K562 (cell line): ENCODE measurements around the gene NBPF6. TPM values are rescaled to one million over a fixed set of nuclear protein-coding genes. Genes with fewer than 3 reads are reported as not detected.
"Not testable (repeated sequence)": the region's sequence is repeated elsewhere in the genome, so short reads cannot be mapped to it uniquely, and the experiment has no call there.

Source experiments
- ATAC-seq: fragments of 200-7000 bp; cut with Tn5 transposase; 3 replicates; pipeline ENCODE4 v1.9.1; 2020; ENCODE audit warnings: moderate library complexity
- BruUV-seq: library from RNA; stranded (reverse); fragments of 400-500 nt; replicated peaks from 2 replicates; lab custom pipeline; 2021; lab: Mats Ljungman, UMichigan
- CTCF ChIA-PET: fragments of 300-600 bp; formaldehyde crosslinking; extraction: SDS; loops from one replicate; lab custom pipeline; 2021; ENCODE audit warnings: low intra/inter-chr PET ratio; lab: Yijun Ruan, JAX
- POLR2A ChIA-PET: fragments of 300-600, 350-650 bp; sonication (Branson Sonifier 250); formaldehyde crosslinking; extraction: SDS; loops from one replicate; lab custom pipeline; 2021; ENCODE audit warnings: antibody characterized with exemption, inconsistent platforms; lab: Yijun Ruan, JAX
- DNase-seq, 4 experiments: peaks; one replicate each; pipeline versions ENCODE4 v3.0.0 to v3.0.0-alpha.2; 2011 to 2018; ENCODE audit warnings: low spot score in 3 of 4, mixed read lengths in 3 of 4; ENCODE audit errors: extremely low read depth in 1 of 4
- FAIRE-seq: peaks from 2 replicates; lab custom pipeline; 2011; peaks lifted over from hg19 to GRCh38; lab: Jason Lieb, UNC
- H2AFZ ChIP-seq: 2 replicates; pipeline ENCODE4 v1.6.0; 2011; ENCODE audit warnings: low read depth, low read length, control low read depth, inconsistent platforms
- H3K27ac ChIP-seq: fragments of 200-600 bp; 3 replicates; pipeline ENCODE4 v1.8.0; 2011; ENCODE audit warnings: low read depth, mild to moderate bottlenecking, control low read depth, inconsistent platforms, low read length, moderate library complexity, mixed read lengths; ENCODE audit errors: extremely low read depth
- H3K27me3 ChIP-seq, 2 experiments: fragments of 300-600 bp in 1 of 2; 2 replicates in 1 of 2; 3 replicates in 1 of 2; pipeline versions ENCODE4 v1.6.0 to v1.8.0; 2011; ENCODE audit warnings: inconsistent platforms in 2 of 2, low read length in 2 of 2, mild to moderate bottlenecking in 1 of 2, mixed read lengths in 1 of 2, moderate library complexity in 1 of 2; ENCODE audit not compliant: control insufficient read depth in 2 of 2, insufficient read depth in 2 of 2
- H3K36me3 ChIP-seq: fragments of 300-600 bp; 3 replicates; pipeline ENCODE4 v1.8.0; 2011; ENCODE audit warnings: mild to moderate bottlenecking, low read length, inconsistent platforms; ENCODE audit not compliant: control insufficient read depth, insufficient read depth
- H3K4me1 ChIP-seq, 2 experiments: fragments of 200-600 bp in 1 of 2; replicated peaks in 1 of 2; 2 replicates in 1 of 2; 3 replicates in 1 of 2; pipeline versions ENCODE4 v1.5.1 to v1.8.0; 2011; ENCODE audit warnings: inconsistent platforms in 2 of 2, low read length in 2 of 2, mild to moderate bottlenecking in 1 of 2, mixed read lengths in 1 of 2, moderate library complexity in 1 of 2; ENCODE audit not compliant: control insufficient read depth in 2 of 2, insufficient read depth in 2 of 2
- H3K4me2 ChIP-seq: 2 replicates; pipeline ENCODE4 v1.6.1; 2011; ENCODE audit warnings: low read length, control low read depth, inconsistent platforms, mixed read lengths; ENCODE audit not compliant: insufficient read depth
- H3K4me3 ChIP-seq: fragments of 200-600 bp; sonication (generic), shearing (Covaris generic); 2 replicates; pipeline ENCODE4 v1.5.1; 2016; ENCODE audit warnings: control low read depth, inconsistent platforms
- H3K79me2 ChIP-seq: fragments of 200-600 bp; 3 replicates; pipeline ENCODE4 v1.8.0; 2011; ENCODE audit warnings: low read length, inconsistent platforms; ENCODE audit not compliant: control insufficient read depth, insufficient read depth
- H3K9ac ChIP-seq, 2 experiments: 2 replicates each; pipeline versions ENCODE4 v1.6.0 to v1.6.1; 2011; ENCODE audit warnings: low read depth in 2 of 2, low read length in 2 of 2, control low read depth in 1 of 2, inconsistent platforms in 1 of 2, mild to moderate bottlenecking in 1 of 2, mixed read lengths in 1 of 2; ENCODE audit not compliant: insufficient read depth in 1 of 2
- H3K9me1 ChIP-seq: one replicate; pipeline ENCODE4 v1.6.0; 2011; ENCODE audit warnings: inconsistent platforms, mild to moderate bottlenecking, low read length, moderate library complexity; ENCODE audit not compliant: control insufficient read depth, insufficient read depth
- H3K9me3 ChIP-seq: replicated peaks from 2 replicates; pipeline ENCODE4 v1.5.1; 2011; ENCODE audit warnings: low read depth, low read length, inconsistent platforms; ENCODE audit not compliant: control insufficient read depth, insufficient read depth
- H4K20me1 ChIP-seq: replicated peaks from 2 replicates; pipeline ENCODE4 v1.6.1; 2011; ENCODE audit warnings: low read length, inconsistent platforms, mixed read lengths; ENCODE audit not compliant: control insufficient read depth, insufficient read depth
- ZNF146 ChIP-seq: IDR thresholded peaks from one replicate; pipeline ENCODE4 v1.6.1; 2018; ENCODE audit warnings: missing compliant biosample characterization; ENCODE audit not compliant: unreplicated experiment
- WGBS: fragments of 100-300 bp; shearing (Covaris generic); methylation state at CpG from one replicate; pipeline ENCODE4 v1.1.6; 2016; ENCODE audit warnings: low coverage, mixed read lengths; ENCODE audit not compliant: insufficient coverage; ENCODE audit errors: missing lambda C conversion rate; 5-methylcytosine and 5-hydroxymethylcytosine counted together
- in situ Hi-C: fragments of 300-500 bp; cut with MboI; formaldehyde crosslinking; loops from 4 replicates; pipeline ENCODE4 v1.15.0; 2018; ENCODE audit warnings: inconsistent platforms, mixed read lengths
- intact Hi-C: fragments of 100-400 bp; cut with micrococcal nuclease; formaldehyde crosslinking; loops from 2 replicates; pipeline ENCODE4 v1.14.2; 2022
- polyA plus RNA-seq, 8 experiments: library from polyadenylated mRNA; depleted of rRNA in 4 of 8; stranded (reverse) in 5 of 8; unstranded in 3 of 8; fragments of >200 nt; fragmentation: Nextera tagmentation in 2 of 8; fragmentation: Illumina TruSeq in 1 of 8; extraction: Ambion mirVana in 2 of 8; extraction: Trizol in 1 of 8; gene quantifications; 2 replicates each; pipeline versions ENCODE4 v1.2.1 to v1.2.3, GENCODE V29; 2011 to 2014; ENCODE audit warnings: inconsistent platforms in 1 of 8, missing spikeins in 1 of 8
- total RNA-seq, 7 experiments: library from RNA; depleted of rRNA in 6 of 7; stranded (reverse); fragments of >200 nt in 6 of 7; fragmentation: Illumina TruSeq in 2 of 7; extraction: Trizol in 2 of 7; gene quantifications; 2 replicates each; pipeline versions ENCODE4 v1.2.1 to v1.2.3, GENCODE V29; 2011 to 2021; ENCODE audit warnings: low replicate concordance in 1 of 7

NBPF6 gene
- total and polyA plus RNA-seq, 9 of the 15 experiments (the other 6 are each of a cell fraction or from before 2014, with no cell fraction given), result 2.7 to 10.0 (median 6.0) TPM

GRCh38 chr1:108495008-108495407 lies 44.9 kb downstream of the NBPF6 start:
- CTCF ChIA-PET, BruUV-seq, H3K27me3 ChIP-seq, POLR2A ChIA-PET, in situ Hi-C loops, H2AFZ ChIP-seq, H3K4me2 ChIP-seq, H3K9me1 ChIP-seq, DNase-seq, ATAC-seq, H3K27ac ChIP-seq, H3K9ac ChIP-seq, intact Hi-C loops, H3K4me1 ChIP-seq, H3K9me3 ChIP-seq, H4K20me1 ChIP-seq, H3K36me3 ChIP-seq, FAIRE-seq, H3K79me2 ChIP-seq, H3K4me3 ChIP-seq: not testable (repeated sequence)
- 25% methylated on average over 1 of the region's 1 CpG for WGBS

- CTCF ChIA-PET, result not testable (repeated sequence)
These were observed 46.7 kb downstream of the NBPF6 start for GRCh38 chr1:108496856-108497255.

More at GRCh38 chr1:108496856-108497255, 46.7 kb downstream of the NBPF6 start:
- ATAC-seq, DNase-seq, H3K36me3 ChIP-seq, H3K9me3 ChIP-seq, intact Hi-C loops, H4K20me1 ChIP-seq, H3K9me1 ChIP-seq, FAIRE-seq, H3K79me2 ChIP-seq, H3K4me1 ChIP-seq, H3K4me3 ChIP-seq, H3K4me2 ChIP-seq, in situ Hi-C loops, BruUV-seq, H3K27ac ChIP-seq, H3K27me3 ChIP-seq, H2AFZ ChIP-seq, H3K9ac ChIP-seq: not testable (repeated sequence)
- TF ChIP-seq ZNF146 (CRISPR knock-in tag), result peak; percentile 91
- POLR2A ChIA-PET, result interaction anchor here (0.9 to 2.1 kb wide), 2 partner anchors 8 to 10 kb away, joined by 3 to 6 read pairs; no protein-coding TSS in a partner anchor
- WGBS, result 26% methylated on average over 3 of the region's 4 CpGs
